GM11168 (cell line): Measurements from ENCODE around the gene CCL18.
"Not testable (repeated sequence)": the region's sequence is repeated elsewhere in the genome, so short reads cannot be mapped to it uniquely, and the experiment has no call there.

ENCODE experiments used
- in situ Hi-C: fragments of 300-500 bp; cut with MboI; formaldehyde crosslinking; loops from one replicate; pipeline ENCODE4 v1.12.0; 2022; ENCODE audit warnings: low sequenced_read_pairs; ENCODE audit not compliant: unreplicated experiment

The CCL18 gene

DNA sequence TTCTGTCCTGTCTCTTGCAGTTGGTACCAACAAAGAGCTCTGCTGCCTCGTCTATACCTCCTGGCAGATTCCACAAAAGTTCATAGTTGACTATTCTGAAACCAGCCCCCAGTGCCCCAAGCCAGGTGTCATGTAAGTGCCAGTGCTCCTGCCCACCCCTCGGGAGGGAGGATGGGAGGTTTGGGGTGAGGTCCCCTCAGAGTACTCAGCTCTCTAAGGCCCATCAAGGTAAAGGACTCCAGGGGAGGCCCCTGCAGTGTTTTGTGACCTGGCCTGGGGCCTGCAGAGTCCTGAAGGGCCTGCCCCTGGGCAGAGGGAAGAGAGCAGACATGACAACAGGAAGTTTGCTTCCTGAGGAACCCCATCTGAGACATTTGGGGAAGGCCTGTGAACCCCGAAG, 6.4 kb downstream of the CCL18 start:
- in situ Hi-C loops: loop anchor here (10.0 kb wide), 2 partner anchors 74 to 96 kb away; no protein-coding TSS in a partner anchor

DNA sequence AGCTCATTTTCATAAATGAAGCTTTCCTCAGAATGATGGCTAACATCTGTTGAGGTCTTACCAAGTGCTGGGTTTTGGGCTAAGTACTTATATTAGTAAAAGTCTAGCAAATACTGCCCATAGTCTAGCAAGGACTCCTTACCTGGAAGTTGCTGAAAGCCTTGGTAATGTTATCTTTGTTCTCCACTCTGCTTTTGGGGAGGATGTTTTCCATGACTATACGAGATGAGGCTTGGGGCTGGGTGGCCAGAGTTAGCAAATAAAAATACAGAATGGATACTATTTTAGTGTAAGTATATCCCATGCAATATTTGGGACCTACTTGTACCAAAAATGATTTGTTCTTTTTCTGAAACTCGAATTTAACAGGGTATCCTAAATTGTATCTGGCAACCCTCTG, 7.7 kb downstream of the CCL18 start:
- in situ Hi-C loops: loop anchor here (10.0 kb wide), 2 partner anchors 73 to 97 kb away; no protein-coding TSS in a partner anchor

DNA sequence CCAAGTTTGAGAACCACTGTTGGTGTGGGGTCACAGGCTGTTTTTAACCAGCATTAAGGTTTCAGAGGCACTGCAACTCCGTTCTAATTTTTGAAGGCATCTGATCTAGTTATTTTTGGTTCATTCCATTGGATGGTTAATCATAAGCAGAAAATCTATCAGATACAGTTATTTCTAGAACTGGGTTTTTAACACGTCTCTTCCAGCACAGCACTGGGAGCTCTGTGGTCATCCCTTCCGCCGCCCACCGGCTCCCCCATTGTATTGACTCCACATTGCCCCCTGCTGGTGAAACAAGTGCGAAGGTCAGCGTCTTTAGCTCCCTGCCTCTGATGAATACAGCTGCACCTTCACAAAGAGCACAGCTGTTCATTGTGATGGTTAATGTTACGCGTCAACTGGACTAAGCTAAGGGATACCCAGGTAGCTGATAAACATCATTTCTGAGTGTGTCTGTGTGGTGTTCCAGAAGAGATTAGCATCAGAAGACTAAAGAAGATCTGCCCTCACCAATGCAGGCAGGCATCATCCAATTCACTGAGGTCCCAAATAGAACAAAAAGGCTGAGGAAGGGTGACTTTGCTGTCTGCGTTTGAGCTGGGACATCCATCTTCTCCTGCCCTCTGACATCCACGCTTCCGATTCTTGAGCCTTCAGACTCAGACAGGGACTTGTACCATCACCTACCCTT, 8.5 kb downstream of the CCL18 start:
- in situ Hi-C loops: loop anchor here (10.0 kb wide), 2 partner anchors 72 to 98 kb away; no protein-coding TSS in a partner anchor

DNA sequence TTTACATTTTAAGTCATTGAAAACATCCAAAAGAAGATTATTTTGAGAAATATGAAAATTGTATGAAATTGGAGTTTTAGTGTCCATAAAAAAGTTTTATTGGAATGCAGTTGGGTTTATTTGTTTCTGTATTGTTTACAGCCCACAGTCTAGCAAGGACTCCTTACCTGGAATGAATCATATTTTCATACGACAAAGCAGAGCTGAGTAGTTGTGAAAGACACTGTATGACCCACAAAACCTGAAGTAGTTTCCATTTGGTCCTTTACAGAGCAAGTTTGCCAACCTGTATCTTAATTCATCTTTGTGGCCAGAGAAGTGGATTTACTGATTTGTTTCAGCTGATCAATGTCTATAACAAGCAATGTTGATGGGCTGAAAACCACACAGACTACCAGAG, 10.3 kb downstream of the CCL18 start:
- in situ Hi-C loops: loop anchor here (10.0 kb wide), 2 partner anchors 70 to 100 kb away; no protein-coding TSS in a partner anchor

DNA sequence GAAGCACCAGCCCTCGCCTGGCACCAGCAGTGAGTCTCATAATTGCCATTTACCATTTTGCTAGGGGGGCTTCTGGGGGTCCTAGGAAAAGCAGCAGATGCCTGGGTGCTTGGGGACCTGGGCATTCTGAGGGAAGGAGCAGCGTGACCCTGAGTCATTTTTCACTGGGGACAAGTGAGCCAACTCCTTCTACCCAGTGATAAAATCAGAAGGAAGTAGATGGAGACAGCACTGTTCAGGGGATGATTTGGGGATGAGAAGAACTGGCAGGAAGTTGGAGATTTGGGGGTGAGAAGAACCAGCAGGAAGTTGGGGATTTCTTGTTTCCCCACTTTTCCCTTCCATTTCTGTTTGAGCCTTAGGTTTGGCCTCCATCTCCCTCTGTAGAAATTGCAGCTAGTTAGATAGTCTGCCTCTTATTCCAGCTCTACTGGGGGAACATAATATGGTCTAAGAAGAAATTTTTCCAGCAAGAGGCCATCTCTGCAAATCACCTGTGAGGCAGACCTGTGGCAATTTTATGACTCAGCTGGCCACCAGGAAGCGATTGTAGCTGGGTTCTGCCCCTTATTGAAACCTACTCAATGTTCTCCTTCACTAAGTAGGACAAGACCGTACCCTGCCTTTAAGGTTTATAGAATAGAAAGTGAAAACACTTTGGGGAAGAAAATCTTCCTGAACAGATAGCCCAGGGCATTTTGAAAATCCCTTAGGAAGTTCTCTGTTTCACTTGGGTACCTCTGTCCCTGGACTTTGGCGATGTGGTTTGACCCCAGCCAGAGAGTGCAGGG, 17.8 kb downstream of the CCL18 start:
- in situ Hi-C loops: not testable (repeated sequence)

DNA sequence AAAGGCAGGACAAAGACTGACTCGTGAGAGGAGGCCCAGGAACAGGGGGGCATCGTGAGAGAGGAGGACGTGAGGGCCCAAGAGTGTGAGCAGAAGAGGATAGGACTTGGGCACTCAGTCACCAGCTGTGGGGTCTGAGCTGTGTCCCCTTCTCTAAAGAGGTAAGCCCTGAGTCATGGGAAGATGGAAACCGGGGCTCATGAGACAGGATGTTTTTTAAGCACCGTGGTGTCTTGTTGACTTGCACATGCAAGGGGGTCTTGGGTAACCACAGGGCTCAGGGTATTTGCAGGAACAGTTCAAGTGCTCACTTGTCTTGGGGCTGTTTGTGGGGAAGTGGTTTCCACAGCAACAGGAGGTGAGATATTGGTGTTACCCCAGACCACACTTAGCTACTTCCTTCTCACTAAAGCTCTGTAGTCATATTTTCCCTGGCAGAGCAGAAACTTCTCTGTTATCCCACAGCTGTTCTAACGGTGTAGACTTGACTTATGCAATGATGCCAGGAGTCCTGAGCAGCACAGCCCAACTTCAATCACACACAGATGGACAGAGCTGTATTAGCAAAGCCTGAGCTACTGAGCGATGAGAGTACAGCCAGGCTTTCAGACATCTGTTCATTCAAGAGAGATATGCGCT, 18.5 kb downstream of the CCL18 start:
- in situ Hi-C loops: not testable (repeated sequence)

DNA sequence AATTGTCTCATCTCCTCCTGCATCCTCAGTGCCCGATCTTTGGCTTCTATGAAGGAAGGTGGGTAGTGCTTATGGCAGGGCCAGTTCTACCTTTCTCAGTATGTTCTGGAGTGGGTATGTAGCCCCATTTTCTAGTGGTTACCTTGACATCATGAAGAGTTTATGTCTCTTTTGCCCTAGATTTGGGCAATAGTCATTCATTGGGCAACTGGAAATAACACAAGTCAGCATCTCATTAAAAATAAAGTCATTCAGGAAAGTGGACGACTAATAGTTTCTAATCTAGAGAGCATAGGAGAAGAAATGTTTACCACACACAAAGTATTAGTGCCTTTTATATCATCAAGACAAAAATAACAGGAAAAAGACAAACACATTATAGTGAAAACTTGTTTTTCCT, 19.6 kb downstream of the CCL18 start:
- in situ Hi-C loops: not testable (repeated sequence)

DNA sequence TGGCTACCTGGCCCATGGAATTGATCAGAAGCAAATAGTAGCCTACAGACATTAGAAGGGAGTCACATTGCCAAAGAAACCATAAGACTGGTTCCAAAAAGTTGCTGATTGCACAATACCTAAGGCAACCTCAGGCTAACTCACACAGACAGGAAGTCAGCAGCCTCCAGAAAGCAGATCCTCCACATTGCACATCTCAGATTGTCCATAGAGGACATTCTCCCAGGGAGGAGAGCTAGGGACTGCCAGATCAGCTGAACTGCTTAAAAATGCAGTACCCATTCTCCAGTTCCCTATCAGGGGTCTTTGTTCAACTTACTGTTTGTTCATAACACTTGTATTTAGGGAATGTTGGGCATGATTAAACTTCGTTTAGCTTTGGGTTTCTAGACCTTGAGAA, 21.7 kb downstream of the CCL18 start:
- in situ Hi-C loops: loop anchor here (5.0 kb wide), 1 partner anchor 107 kb away; no protein-coding TSS in a partner anchor

DNA sequence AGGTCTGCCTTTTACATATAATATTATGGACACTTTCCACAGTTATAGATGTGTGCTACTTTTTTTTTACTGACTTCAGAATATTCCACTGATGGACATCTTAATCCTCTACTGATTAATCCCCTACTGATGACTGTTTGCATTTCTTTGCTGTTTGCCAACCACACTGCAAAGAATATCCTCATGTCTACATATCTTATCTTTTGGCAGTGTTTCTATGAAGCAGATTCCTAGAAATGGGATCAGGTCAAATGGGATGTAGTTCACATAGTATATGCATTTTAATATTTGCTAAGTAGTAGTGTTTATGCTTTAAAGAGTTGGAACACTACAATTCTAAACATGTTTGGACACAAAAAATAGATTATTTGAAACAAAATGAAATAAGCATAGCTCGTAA, 22.7 kb downstream of the CCL18 start:
- in situ Hi-C loops: loop anchor here (5.0 kb wide), 1 partner anchor 106 kb away; no protein-coding TSS in a partner anchor

DNA sequence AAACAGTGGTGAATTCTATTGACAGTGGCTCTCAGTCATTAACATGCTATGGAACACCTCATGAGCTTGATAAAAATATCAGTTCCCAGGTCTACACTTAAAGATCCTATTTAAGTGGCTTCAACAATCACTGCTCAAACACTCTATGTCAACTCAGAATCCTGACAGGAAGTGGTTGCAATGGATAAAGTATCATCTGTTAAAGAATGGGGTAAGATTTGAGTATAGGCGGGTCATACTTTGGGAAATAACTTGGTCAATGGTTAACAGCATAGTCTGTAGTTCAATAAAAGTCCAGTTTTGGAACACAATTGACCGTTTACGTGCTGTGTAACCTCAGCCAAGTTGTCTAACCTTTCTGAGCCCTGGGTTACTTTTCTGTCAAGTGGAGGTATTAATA, 23.4 kb downstream of the CCL18 start:
- in situ Hi-C loops: loop anchor here (5.0 kb wide), 1 partner anchor 105 kb away; no protein-coding TSS in a partner anchor

DNA sequence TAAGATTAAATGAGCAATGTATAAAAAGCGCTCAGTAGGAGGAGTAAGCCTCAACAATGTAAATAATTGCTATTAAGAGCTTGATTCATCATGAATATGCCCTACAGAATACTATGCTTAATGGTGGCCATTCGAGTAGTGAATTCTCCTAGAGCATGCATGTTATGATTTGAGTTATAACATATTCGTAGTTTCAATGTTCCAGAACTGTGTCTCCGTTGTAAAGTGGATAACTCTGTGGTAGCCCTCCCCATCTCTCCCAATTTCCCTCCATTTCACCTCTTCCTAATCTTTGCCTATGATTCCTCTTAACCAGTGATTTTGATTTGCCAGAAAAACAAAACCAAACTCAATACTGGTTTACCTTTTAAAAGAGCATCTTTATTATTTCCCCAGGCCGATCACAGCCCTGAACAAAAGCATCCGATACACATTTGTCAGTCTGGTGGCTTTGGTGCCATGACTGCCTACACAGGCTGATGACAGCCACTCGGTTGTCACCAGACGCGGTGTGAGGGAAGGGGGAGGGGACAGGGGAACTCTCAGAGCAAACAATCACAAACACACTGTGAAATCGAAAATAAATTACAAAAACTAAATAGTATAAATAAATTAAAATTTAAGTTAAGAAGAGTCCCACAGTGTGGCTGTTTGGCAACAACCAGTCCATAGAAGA, 24.0 kb downstream of the CCL18 start:
- in situ Hi-C loops: loop anchor here (5.0 kb wide), 1 partner anchor 104 kb away; no protein-coding TSS in a partner anchor

DNA sequence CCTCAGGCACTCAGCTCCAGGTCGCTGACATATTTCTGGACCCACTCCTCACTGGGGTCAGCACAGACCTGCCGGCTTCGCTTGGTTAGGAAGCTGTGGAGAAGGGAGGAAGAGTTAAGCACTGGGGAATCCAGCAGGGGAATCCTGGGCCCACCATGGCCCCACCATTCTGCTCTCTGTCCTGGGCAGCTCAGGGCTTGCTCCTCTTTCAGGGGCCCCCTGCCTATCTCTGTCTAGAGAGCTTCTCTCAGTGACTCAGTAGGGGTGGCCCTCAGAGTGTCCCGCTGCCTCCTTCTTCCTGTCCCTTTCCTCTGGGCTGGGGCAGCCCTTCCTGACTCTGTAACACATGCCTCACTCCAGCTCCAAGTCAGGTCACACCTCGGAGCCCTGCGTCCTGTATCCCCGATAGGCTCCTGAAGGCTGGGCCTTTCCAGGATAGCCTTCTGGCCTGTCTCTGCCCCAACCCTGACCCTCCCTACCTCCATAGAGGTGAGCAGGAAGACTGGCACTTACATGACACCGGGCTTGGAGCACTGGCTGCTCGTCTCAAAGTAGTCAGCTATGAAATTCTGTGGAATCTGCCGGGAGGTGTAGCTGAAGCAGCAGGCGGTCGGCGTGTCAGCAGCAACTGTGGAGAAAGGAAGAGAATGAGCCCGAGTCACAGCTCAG, 24.7 kb downstream of the CCL18 start:
- in situ Hi-C loops: loop anchor here (5.0 kb wide), 1 partner anchor 103 kb away; no protein-coding TSS in a partner anchor

DNA sequence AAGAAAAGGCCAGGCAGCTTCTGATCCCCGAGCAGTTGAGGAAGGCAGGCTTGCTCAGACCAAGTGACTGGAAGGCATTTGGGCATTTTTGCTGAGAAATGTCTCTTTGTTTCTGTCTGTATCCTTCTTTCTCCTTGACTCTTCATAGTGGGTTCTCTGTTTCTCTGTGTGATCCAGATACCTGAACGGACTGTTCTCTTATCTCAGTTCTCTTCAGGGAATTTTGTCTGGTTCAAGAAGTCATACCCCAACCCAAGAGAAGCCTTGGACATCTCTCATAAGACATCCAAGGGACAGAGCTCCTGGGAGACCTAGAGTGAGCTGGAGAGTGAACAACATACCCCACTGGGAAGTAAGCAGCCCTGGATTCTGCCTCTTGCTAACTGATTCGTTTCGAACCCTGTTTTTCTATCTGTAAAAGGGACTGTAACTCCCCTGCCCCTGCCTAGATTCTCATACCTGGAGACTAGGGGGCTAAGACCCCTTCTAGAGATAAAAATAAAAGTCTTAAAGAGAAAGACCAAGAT, 25.3 kb downstream of the CCL18 start:
- in situ Hi-C loops: loop anchor here (5.0 kb wide), 1 partner anchor 103 kb away; no protein-coding TSS in a partner anchor

DNA sequence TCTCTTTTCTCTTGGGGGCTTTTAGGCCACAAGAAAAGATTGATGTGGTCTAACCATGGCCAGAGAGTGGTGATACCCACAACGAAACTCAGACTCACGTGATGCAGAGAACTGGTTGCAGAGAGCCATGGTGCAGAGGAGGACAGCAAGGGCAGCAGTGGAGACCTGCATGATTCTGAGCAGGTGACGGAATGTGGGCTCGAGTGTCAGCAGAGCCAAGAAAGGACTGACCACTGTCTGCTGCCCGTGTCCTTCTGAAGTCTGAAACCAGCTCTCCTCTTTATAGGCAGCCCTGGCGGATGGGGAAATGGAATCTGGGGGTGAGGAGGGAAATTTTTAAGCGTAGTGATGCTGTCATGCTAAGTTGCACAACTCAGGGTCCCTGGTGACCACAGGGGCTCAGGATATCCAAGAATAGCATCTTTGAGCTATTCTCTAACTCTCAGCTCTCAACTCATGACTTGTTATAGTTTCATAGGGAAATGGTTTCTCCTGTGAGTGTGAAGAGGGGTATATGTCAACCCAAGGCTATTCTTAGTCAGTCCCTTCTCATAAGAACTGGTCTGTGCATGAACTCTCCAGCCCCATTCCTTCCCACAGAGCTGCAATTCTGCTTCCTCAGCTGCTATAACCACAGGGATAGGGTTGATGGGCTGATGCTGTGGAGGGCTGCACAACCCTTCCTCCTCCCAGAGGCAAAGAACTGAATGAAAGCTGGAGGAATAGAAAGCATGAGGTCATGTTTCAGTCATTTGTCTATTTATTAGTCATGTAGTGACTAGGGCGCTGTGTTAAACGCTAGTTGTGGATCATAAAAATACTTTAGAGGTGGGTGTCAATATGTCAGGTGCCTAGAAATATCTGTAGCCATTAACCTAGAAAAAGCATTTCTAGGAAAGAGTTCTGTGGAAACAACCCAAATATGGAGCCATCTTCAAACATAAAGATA, 26.1 kb downstream of the CCL18 start, which contains the start of gene CCL3:
CCL3 (minus strand) TSS at position 256 of the 949 bp plus-strand sequence; CDS start at position 171, 85 bp downstream.
- in situ Hi-C loops: loop anchor here (5.0 kb wide), 1 partner anchor 102 kb away; no protein-coding TSS in a partner anchor

DNA sequence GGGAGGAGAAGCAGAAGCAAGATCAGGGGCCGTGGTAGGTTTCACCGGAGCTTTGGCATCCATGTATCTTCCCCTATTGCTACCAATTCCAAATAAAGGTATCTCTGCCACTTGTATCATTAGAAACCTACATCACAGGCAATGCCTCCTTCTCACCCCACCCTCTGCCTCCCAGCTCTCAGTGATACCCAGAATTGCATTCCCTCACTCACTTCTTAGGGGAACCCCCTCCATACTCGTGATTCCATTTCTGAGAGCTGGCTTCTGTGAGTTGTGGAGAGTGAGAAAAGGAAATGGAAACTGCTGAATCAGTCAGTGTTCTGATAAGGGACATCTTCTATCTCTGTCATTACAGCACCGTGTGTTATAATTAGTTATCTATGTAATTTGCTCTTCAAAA, 28.2 kb downstream of the CCL18 start:
- in situ Hi-C loops: no loop called here

DNA sequence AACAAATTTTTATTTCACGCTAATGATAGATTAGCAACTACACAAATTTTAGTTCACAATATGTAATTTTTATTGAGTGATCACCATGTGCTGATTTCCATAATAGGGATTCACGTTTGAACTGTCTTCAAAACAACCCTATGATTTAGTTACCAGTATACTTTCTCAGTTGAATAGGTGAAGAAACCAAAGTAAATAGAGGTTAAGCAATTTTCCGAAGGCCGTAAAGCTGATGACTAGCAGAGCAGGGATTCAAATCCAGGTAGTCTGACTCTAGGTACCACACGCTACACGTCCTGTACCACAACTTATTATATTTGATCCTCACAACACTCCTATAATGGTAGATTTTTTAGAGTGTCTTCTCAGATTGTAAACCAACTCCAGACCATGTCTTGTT, 28.6 kb downstream of the CCL18 start:
- in situ Hi-C loops: not testable (repeated sequence)

DNA sequence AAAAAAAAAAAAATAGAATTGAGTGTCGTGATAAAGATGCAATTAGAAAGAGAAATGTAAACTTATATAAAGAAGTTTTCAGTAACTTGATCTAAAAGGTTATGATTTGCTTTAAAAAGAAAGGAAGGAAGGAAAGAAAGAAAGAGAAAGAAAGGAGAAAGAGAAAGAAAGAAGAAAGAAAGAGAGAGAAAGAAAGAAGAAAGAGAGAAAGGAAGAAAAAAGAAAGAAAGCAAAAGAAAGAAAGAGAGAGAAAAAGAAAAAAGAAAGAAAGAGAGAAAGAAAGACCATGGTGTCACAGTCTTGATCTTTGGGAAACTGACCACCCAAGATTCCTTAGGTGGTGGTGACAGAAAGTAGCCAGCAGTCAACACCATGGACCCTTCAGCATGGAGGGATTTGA, 30.2 kb downstream of the CCL18 start:
- in situ Hi-C loops: no loop called here

DNA sequence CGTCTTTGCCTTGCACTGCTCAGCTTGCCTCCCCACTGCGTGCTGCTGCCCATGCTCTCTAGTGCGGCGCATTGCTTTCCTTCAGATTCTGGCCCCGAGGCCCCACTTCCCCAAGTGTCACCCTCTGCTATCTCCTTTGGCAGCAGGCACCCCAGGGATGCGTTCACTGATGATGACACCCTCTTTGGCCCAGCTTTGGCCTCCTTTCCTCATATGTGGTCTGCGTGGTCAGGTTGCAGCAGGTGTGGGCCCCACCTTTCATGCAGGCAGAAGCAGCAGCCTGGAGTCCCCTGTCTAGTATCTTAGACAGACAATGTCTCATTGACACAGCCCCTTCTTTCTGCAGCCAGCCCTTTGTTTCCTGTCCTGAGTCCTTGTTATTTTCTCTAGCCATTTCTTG, 30.7 kb downstream of the CCL18 start:
- in situ Hi-C loops: no loop called here
